IMR-90 (cell line): ENCODE data around the gene POLR1B. TPM values are rescaled to one million over a fixed set of nuclear protein-coding genes. Genes with fewer than 3 reads are reported as not detected.

Source experiments
- ATAC-seq: fragments of 200-7000 bp; cut with Tn5 transposase; 2 replicates; pipeline ENCODE4 v1.9.1; 2020; ENCODE audit warnings: low read depth, mild to moderate bottlenecking, moderate library complexity
- BruUV-seq: library from RNA; stranded (reverse); fragments of 400-500 nt; replicated peaks from 2 replicates; lab custom pipeline; 2021; lab: Mats Ljungman, UMichigan
- CTCF ChIA-PET: fragments of 300-600 bp; formaldehyde crosslinking; extraction: SDS; loops from one replicate; lab custom pipeline; 2021; ENCODE audit warnings: antibody characterized with exemption; lab: Yijun Ruan, JAX
- POLR2A ChIA-PET: fragments of 300-600 bp; sonication (Branson Sonifier 250); formaldehyde crosslinking; loops from one replicate; lab custom pipeline; 2022; ENCODE audit warnings: antibody characterized with exemption; ENCODE audit not compliant: unreplicated experiment; lab: Charles Lee
- DNase-seq: peaks from one replicate; pipeline ENCODE4 v3.0.0; 2013
- H2AFZ ChIP-seq: replicated peaks from 2 replicates; pipeline ENCODE3; 2013; ENCODE audit warnings: low read length, mild to moderate bottlenecking; ENCODE audit not compliant: poor library complexity
- H2AK5ac ChIP-seq: 2 replicates; pipeline ENCODE4 v1.6.1; 2013; ENCODE audit warnings: low read depth, low read length, inconsistent platforms
- H2AK9ac ChIP-seq: replicated peaks from 2 replicates; pipeline ENCODE3; 2013; ENCODE audit warnings: mild to moderate bottlenecking, low read depth, low read length, moderate library complexity; ENCODE audit not compliant: poor library complexity
- H2BK120ac ChIP-seq: 2 replicates; pipeline ENCODE4 v1.6.1; 2013; ENCODE audit warnings: low read depth, low read length, inconsistent platforms
- H2BK15ac ChIP-seq: 3 replicates; pipeline ENCODE4 v1.6.1; 2013; ENCODE audit warnings: low read depth, low read length, inconsistent platforms
- H2BK20ac ChIP-seq: 2 replicates; pipeline ENCODE4 v1.6.1; 2013; ENCODE audit warnings: low read depth, mild to moderate bottlenecking, inconsistent platforms, low read length, moderate library complexity
- H2BK5ac ChIP-seq: 2 replicates; pipeline ENCODE4 v1.6.1; 2013; ENCODE audit warnings: mild to moderate bottlenecking, low read depth, low read length, inconsistent platforms; ENCODE audit not compliant: poor library complexity, severe bottlenecking
- H3K14ac ChIP-seq: replicated peaks from 2 replicates; pipeline ENCODE4 v1.6.1; 2013; ENCODE audit warnings: low read depth, low read length, inconsistent platforms
- H3K18ac ChIP-seq: 2 replicates; pipeline ENCODE4 v1.6.1; 2013; ENCODE audit warnings: low read depth, low read length, control low read depth
- H3K23ac ChIP-seq: 2 replicates; pipeline ENCODE4 v1.6.1; 2013; ENCODE audit warnings: low read depth, low read length, inconsistent platforms
- H3K27ac ChIP-seq: 2 replicates; pipeline ENCODE4 v1.5.1; 2013; ENCODE audit warnings: mild to moderate bottlenecking, control low read depth, low read length; ENCODE audit not compliant: insufficient read depth
- H3K27me3 ChIP-seq: 2 replicates; pipeline ENCODE4 v1.6.1; 2013; ENCODE audit warnings: low read length; ENCODE audit not compliant: control insufficient read depth, insufficient read depth
- H3K36me3 ChIP-seq: 2 replicates; pipeline ENCODE4 v1.6.1; 2013; ENCODE audit warnings: low read length, mixed read lengths; ENCODE audit not compliant: control insufficient read depth, insufficient read depth
- H3K4ac ChIP-seq: 2 replicates; pipeline ENCODE4 v1.6.1; 2013; ENCODE audit warnings: low read depth, low read length, inconsistent platforms
- H3K4me1 ChIP-seq: 2 replicates; pipeline ENCODE4 v1.6.1; 2013; ENCODE audit warnings: low read length, mixed read lengths; ENCODE audit not compliant: control insufficient read depth, insufficient read depth
- H3K4me2 ChIP-seq: 2 replicates; pipeline ENCODE4 v1.6.1; 2013; ENCODE audit warnings: low read depth, mild to moderate bottlenecking, control low read depth, low read length, moderate library complexity
- H3K4me3 ChIP-seq: 2 replicates; pipeline ENCODE4 v1.5.1; 2013; ENCODE audit warnings: low read depth, mild to moderate bottlenecking, control low read depth, low read length, moderate library complexity; ENCODE audit not compliant: insufficient read depth
- H3K56ac ChIP-seq: 2 replicates; pipeline ENCODE4 v1.6.1; 2013; ENCODE audit warnings: low read length, inconsistent platforms; ENCODE audit not compliant: insufficient read depth; ENCODE audit errors: extremely low read depth
- H3K79me1 ChIP-seq, 2 experiments: 2 replicates each; pipeline ENCODE4 v1.6.1; 2013; ENCODE audit warnings: low read length in 2 of 2, inconsistent platforms in 1 of 2, low read depth in 1 of 2
- H3K9ac ChIP-seq: 2 replicates; pipeline ENCODE4 v1.6.1; 2013; ENCODE audit warnings: low read depth, low read length, control low read depth
- H3K9me1 ChIP-seq: 2 replicates; pipeline ENCODE4 v1.6.1; 2013; ENCODE audit warnings: low read length, inconsistent platforms; ENCODE audit not compliant: insufficient read depth
- H3K9me3 ChIP-seq: 2 replicates; pipeline ENCODE4 v1.6.1; 2013; ENCODE audit warnings: low read length; ENCODE audit not compliant: control insufficient read depth, insufficient read depth
- H4K20me1 ChIP-seq: 2 replicates; pipeline ENCODE4 v1.6.1; 2013; ENCODE audit warnings: low read length, inconsistent platforms; ENCODE audit not compliant: insufficient read depth
- H4K5ac ChIP-seq: 2 replicates; pipeline ENCODE4 v1.6.1; 2013; ENCODE audit warnings: mild to moderate bottlenecking, low read depth, low read length, control low read depth
- H4K8ac ChIP-seq, 2 experiments: 2 replicates each; pipeline ENCODE4 v1.6.1; 2013; ENCODE audit warnings: low read depth in 2 of 2, low read length in 2 of 2, control low read depth in 1 of 2, inconsistent platforms in 1 of 2
- H4K91ac ChIP-seq: 2 replicates; pipeline ENCODE4 v1.6.1; 2013; ENCODE audit warnings: low read depth, low read length, inconsistent platforms; ENCODE audit not compliant: insufficient read depth
- CHD1 ChIP-seq: IDR thresholded peaks from 2 replicates; pipeline ENCODE4 v1.6.1; 2012; ENCODE audit warnings: low read depth, low read length, improper control_type of control experiment
- MAFK ChIP-seq: IDR thresholded peaks from 2 replicates; pipeline ENCODE4 v1.6.1; 2012; ENCODE audit warnings: low read depth, low read length, improper control_type of control experiment
- MAZ ChIP-seq: IDR thresholded peaks from 2 replicates; pipeline ENCODE4 v1.6.1; 2012; ENCODE audit warnings: low read depth, mild to moderate bottlenecking, low read length, improper control_type of control experiment, moderate library complexity, borderline replicate concordance
- NFE2L2 ChIP-seq: fragments of 150-350 bp; IDR thresholded peaks from 2 replicates; pipeline ENCODE4 v1.6.1; 2016; ENCODE audit warnings: low read depth, mild to moderate bottlenecking, low read length
- RAD21 ChIP-seq: IDR thresholded peaks from 2 replicates; pipeline ENCODE4 v1.6.1; 2012; ENCODE audit warnings: low read length, improper control_type of control experiment
- RFX5 ChIP-seq: IDR thresholded peaks from 2 replicates; pipeline ENCODE4 v1.8.0; 2012; ENCODE audit warnings: low read depth, mild to moderate bottlenecking, low read length, moderate library complexity
- WGBS, 2 experiments: methylation state at CpG; one replicate each; pipeline versions ENCODE4 v1.1.5 to v1.1.7; 2013; ENCODE audit warnings: missing lambda C conversion rate in 2 of 2; ENCODE audit not compliant: insufficient read length in 1 of 2; ENCODE audit errors: extremely low coverage in 2 of 2; 5-methylcytosine and 5-hydroxymethylcytosine counted together
- dilution Hi-C: fragments of 300-500 bp; cut with HindIII; formaldehyde crosslinking; loops from one replicate; pipeline ENCODE4 v1.14.3; 2018; ENCODE audit warnings: low sequenced_read_pairs; ENCODE audit not compliant: unreplicated experiment
- in situ Hi-C: fragments of 300-500 bp; cut with MboI; formaldehyde crosslinking; loops from 3 replicates; pipeline ENCODE4 v1.14.3; 2019; ENCODE audit warnings: low sequenced_read_pairs, inconsistent platforms, mixed read lengths
- intact Hi-C: fragments of 100-400 bp; cut with micrococcal nuclease; formaldehyde crosslinking; loops from 2 replicates; pipeline ENCODE4 v1.10.0; 2022
- polyA plus RNA-seq, 3 experiments: library from polyadenylated mRNA; depleted of rRNA; stranded (reverse); fragments of >200 nt; gene quantifications; 2 replicates each; pipeline ENCODE4 v1.2.3, GENCODE V29; 2012; ENCODE audit warnings: low replicate concordance in 1 of 3
- total RNA-seq: library from RNA; depleted of rRNA; stranded (reverse); fragments of >200 nt; gene quantifications from 2 replicates; pipeline ENCODE4 v1.2.3, GENCODE V29; 2012
- TF ChIP-seq, protein P1 (sequence below): conservative IDR thresholded peaks from 2 replicates; pipeline ENCODE4 v1.5.1; 2012; ENCODE audit warnings: mild to moderate bottlenecking, low read depth, low read length, improper control_type of control experiment

POLR1B gene
- total and polyA plus RNA-seq, 2 of the 4 experiments (the other 2 are of a cell fraction): 10.5 to 24.6 TPM

DNA sequence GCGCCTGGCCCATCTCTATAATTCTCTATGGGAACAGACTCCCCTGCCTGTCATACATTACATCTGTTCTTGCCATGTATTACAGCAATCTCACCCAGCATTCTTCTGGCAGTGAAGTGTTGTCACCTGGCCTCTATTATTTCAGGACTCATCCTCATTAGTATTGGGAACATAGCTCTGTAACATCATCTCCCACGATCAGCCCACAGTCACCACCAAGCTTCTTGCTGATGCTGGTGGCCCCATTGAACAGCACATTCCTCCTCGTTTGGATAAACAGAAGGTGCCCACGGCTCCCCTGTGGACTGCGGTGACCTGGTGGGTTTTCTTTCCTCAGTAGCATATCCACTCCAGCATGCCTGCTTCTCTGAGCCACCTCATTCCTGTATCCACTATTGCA lies 63.7 kb downstream of the POLR1B start:
- H3K4ac ChIP-seq: peak overlapping the region; percentile 48; the same call in 1 of the 2 replicates
- H3K9me3 ChIP-seq: no peaks in the 10 kb centered on the region
- H3K4me2 ChIP-seq: no peak overlapping the region
- no peak overlapping the region for H4K5ac ChIP-seq
- H3K79me1 ChIP-seq: no peaks in the 10 kb centered on the region
- H2BK15ac ChIP-seq: 0 out of 3 replicates have a peak overlapping the region, but pooled peaks have one; percentile 56
- intact Hi-C loops (no loop called here), in situ Hi-C loops (no loop called here), dilution Hi-C loops (no loop called here)
- H3K27ac ChIP-seq: no peak overlapping the region
- peak overlapping the region; percentile 46; the same call in 1 of the 2 replicates for H2BK20ac ChIP-seq
- H4K91ac ChIP-seq: peak overlapping the region; percentile 18; the same call in 1 of the 2 replicates
- H3K4me1 ChIP-seq: peaks cover 9% of the 10 kb centered on the region
- no peak for TF ChIP-seq NFE2L2
- no peak for TF ChIP-seq RFX5
- TF ChIP-seq, protein P1, sequence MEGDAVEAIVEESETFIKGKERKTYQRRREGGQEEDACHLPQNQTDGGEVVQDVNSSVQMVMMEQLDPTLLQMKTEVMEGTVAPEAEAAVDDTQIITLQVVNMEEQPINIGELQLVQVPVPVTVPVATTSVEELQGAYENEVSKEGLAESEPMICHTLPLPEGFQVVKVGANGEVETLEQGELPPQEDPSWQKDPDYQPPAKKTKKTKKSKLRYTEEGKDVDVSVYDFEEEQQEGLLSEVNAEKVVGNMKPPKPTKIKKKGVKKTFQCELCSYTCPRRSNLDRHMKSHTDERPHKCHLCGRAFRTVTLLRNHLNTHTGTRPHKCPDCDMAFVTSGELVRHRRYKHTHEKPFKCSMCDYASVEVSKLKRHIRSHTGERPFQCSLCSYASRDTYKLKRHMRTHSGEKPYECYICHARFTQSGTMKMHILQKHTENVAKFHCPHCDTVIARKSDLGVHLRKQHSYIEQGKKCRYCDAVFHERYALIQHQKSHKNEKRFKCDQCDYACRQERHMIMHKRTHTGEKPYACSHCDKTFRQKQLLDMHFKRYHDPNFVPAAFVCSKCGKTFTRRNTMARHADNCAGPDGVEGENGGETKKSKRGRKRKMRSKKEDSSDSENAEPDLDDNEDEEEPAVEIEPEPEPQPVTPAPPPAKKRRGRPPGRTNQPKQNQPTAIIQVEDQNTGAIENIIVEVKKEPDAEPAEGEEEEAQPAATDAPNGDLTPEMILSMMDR: no peak
- no peak for TF ChIP-seq MAFK
- no peak for TF ChIP-seq RAD21
- no peak for TF ChIP-seq CHD1
- no peak for TF ChIP-seq MAZ
- no peak overlapping the region for H3K4me3 ChIP-seq
- peak overlapping the region; percentile 61 for H2AFZ ChIP-seq
- DNase-seq (no peak), ATAC-seq (0 out of 2 replicates have a peak, but pooled peaks have one; percentile 15)
- H2AK9ac ChIP-seq: peak overlapping the region; percentile 45
- no TSS peak for BruUV-seq
- H2AK5ac ChIP-seq: peak overlapping the region; percentile 59; the same call in 1 of the 2 replicates
- peaks cover 7% of the 10 kb centered on the region for H3K9me1 ChIP-seq
- H3K14ac ChIP-seq: peak overlapping the region; percentile 24; the same call in 1 of the 2 replicates
- ChIA-PET POLR2A (no interaction called here), CTCF (interaction anchor here (0.5 to 1.2 kb wide), 2 partner anchors 336 to 353 kb away, joined by 3 to 5 read pairs; no protein-coding TSS in a partner anchor)
- WGBS, 2 experiments: 90% methylated on average over 2 of the region's 5 CpGs; no CpG with 5 or more reads in 1 of the 2 experiments
- no peak overlapping the region; the same call in 1 of the 2 replicates for H2BK120ac ChIP-seq
- no peaks in the 10 kb centered on the region for H3K27me3 ChIP-seq
- no peaks in the 10 kb centered on the region for H3K36me3 ChIP-seq
- no peak overlapping the region for H4K8ac ChIP-seq
- peak overlapping the region; percentile 25; the same call in 1 of the 2 replicates for H3K18ac ChIP-seq
- peak overlapping the region; percentile 49; the same call in 1 of the 2 replicates for H3K23ac ChIP-seq
- no peaks in the 10 kb centered on the region for H4K20me1 ChIP-seq
- no peak overlapping the region for H3K56ac ChIP-seq
- H3K9ac ChIP-seq: no peak overlapping the region
- no peak overlapping the region for H2BK5ac ChIP-seq
